KOPT-K1 (cell line): ENCODE measurements around the gene SMG6.

ENCODE experiments used
- H3K27ac ChIP-seq: fragments of 200-600 bp; sonication (generic); 2 replicates; pipeline ENCODE4 v1.5.1; 2016; ENCODE audit warnings: antibody characterized with exemption, mild to moderate bottlenecking, low read depth, low read length; ENCODE audit not compliant: poor library complexity, severe bottlenecking
- H3K36me3 ChIP-seq: fragments of 200-600 bp; sonication (generic); 2 replicates; pipeline ENCODE4 v1.5.1; 2017; ENCODE audit warnings: antibody characterized with exemption, mild to moderate bottlenecking, low read length, moderate library complexity; ENCODE audit not compliant: insufficient read depth
- H3K9me3 ChIP-seq: fragments of 200-600 bp; sonication (generic); 2 replicates; pipeline ENCODE4 v1.5.1; 2017; ENCODE audit warnings: antibody characterized with exemption, low read length, mild to moderate bottlenecking; ENCODE audit not compliant: insufficient read depth, poor library complexity, severe bottlenecking

SMG6 gene

DNA sequence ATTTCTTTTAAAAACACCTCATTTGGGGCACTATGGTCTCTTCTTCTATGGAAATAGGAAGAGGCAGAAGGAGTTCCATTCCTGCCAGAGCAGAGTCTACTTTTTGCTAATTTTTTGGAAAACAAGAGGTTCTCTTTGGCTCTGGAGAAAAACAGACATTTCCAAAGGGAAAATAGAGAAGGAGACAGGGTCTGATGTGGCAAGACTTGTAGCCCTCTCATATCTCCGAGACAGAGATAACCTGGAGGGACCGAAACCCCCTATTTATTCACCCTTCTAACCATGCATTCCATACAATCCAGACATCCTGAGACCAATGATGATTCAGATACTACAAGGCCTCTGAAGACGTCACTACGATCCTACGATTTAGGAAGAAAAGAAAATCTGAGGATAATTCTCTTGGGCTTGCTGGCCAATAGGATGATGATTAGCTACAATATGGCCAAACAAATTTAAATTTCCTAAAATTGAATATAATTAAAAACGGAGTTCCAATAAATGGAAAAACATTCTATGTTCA lies 178.5 kb downstream of the SMG6 start:
- Histone ChIP-seq H3K9me3 (no peaks in the 10 kb centered on the region), H3K27ac (no peak overlapping the region), H3K36me3 (peaks cover 46% of the 10 kb centered on the region; the same call in 1 of the 2 replicates)

DNA sequence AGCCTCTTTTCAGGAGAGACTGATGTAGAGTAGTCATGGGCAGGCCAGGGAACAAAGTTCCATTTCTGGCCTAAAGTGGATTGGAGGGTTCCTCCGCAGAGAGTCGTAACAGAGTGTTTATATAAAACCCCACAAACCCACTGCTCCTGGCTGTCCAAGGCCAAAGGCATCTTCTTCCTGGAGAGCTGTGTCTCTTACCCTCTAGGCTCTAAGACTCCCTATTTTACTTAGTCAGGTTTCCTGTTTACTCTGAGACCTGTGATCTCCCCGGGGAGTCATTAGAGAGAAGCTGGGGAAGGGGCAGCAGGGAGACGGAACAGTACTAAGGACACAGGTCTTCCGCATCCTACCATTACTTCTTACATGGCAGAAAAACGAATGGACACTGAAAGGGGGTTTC lies 179.2 kb downstream of the SMG6 start:
- Histone ChIP-seq H3K9me3 (no peaks in the 10 kb centered on the region), H3K27ac (no peak overlapping the region), H3K36me3 (peaks cover 53% of the 10 kb centered on the region; the same call in 1 of the 2 replicates)

DNA sequence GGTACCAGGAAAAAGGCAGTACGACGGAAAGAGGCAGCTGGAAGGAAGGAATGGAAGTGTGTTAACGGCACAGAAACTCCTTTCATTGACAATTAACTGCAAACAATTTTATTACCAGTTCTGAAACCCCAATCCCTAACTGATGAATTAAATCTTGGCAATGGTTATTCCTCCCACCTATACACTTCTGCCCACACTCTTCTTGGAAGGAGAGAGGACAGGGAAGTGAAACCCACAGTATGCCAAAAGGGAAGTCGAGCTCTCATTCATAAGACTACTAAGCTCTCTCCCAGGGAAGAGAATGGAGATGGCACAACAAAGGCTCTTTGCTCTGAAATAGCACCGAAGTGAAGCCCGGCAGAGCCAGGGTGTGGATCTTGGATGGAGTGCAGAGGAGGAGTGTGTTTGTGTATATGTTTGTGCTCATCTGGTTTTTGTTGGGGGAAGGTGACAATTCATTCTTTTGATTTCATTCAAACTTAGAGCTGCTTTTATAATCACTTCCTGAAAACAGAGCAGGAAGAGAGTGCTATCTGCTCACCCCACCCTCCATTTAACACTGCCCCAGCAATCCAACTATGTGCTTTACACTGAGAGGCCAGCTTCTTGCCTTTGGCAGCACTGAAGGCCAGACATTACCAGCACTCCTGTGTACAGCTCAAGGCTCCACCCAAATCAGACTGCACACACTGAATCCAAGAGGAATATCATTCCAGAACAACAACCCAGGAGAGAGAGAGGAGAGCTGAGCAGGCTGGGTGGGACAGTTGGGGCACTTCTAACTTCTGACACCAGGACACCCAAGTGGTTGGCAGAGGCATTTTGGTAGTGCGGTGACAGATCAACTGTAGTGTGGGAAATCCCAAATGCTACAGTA lies 180.0 kb downstream of the SMG6 start:
- no peaks in the 10 kb centered on the region for H3K9me3 ChIP-seq
- H3K27ac ChIP-seq = peak overlapping the region; percentile 40
- H3K36me3 ChIP-seq = peaks cover 53% of the 10 kb centered on the region; the same call in 1 of the 2 replicates

DNA sequence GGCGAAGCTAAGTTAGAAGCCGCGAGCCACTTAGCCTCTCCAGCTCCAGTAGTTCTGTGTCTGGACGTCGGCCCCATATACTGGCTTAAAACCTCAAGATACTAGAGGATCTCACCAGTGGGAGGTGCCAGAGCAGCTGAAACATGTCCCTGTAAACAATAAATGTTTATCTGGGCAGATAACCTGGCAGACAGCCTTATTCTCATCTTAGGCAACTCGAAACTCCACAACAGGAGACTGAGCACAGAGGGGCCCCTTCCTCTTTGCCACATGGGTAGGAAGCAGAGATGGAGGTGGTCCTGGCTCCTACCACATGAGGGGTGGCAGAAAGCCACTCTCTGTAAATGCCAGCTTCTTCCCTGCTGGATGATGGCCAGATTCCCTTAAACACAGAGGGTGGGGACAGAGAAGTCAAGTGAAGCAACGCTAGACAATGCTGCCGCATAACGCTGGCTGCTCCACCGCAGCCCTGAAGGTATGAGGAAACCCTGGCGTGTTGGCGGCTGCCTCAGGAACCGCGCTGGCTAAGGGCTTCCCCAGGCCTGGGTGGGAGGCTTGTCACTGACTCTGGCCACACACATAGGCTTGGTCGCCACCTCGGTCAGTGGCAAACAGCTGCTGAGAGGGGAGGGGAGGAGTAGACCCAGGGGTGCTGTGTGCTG lies 180.8 kb downstream of the SMG6 start:
- Histone ChIP-seq H3K9me3 (no peaks in the 10 kb centered on the region), H3K36me3 (peaks cover 45% of the 10 kb centered on the region; the same call in 1 of the 2 replicates), H3K27ac (no peak overlapping the region)

DNA sequence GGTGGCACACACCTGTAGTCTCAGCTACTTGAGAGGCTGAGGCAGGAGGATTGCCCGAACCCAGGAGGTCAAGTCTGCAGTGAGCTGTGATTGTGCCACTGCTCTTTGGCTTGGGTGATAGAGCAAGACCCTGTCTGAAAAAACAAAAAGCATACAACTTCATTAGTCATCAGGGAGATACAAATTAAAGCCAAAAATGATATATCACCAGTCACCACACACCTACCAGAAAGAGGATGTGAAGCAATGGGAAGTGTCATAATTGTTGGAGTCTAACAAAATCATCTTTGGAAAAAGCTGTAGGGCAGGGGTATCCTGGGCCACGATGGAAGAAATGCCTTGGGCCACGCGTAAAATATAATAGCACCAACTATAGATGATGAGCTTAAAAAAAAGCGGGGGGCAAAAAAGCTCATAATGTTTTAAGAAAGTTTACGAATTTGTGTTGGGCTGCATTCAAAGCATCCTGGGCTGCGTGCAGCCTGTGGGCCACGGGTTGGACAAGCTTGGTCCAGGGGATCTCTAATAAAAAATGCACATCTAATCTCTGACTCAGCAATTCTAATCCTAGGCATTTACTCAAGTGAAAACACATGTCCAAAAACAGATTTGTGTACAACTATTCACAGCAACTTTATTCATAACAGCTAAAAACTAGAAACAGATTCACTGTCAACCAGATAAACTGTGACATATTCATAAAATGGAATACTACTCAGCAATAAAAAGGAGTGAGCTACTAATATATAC lies 182.8 kb downstream of the SMG6 start:
- Histone ChIP-seq H3K9me3 (no peaks in the 10 kb centered on the region), H3K36me3 (peaks cover 33% of the 10 kb centered on the region; the same call in 1 of the 2 replicates), H3K27ac (no peak overlapping the region)

DNA sequence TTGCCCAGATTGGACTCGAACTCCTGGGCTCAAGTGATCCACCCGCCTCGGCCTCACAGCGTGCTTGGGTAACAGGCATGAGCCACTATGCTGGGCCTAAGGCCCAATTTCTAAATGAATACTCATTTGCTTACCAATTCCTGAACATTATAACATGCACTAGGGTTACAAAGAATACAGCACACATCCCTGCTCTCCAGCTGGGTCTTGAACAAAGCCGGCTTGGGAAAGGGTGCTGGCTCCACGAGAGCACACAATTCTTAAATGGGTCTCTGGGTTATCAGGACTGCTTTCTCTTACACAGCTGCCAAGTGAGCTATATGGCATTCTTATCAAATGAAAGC lies 190.3 kb downstream of the SMG6 start:
- peaks cover 1% of the 10 kb centered on the region; the same call in 1 of the 2 replicates for H3K36me3 ChIP-seq
- no peak overlapping the region for H3K27ac ChIP-seq
- no peaks in the 10 kb centered on the region for H3K9me3 ChIP-seq

DNA sequence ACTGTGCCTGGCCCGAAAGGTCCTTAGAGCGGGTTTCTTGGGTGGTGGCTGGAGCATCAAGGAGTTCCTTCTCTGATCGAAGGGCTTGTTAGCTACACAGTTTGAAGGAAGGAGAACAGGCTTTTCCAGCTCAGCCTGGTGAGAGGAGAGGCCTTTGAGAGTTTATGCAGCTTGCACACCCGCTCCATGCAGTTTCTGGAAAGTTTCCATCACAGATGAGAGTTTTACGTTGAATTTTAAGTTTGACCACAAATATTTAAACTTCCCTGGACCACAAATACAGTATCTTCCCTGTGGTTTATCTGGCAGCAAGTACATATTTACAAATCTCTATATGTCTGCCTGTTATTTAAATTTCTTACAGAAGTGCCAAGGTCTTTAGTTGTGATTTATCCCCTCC lies 191.9 kb downstream of the SMG6 start:
- H3K27ac ChIP-seq = no peak overlapping the region
- no peaks in the 10 kb centered on the region for H3K9me3 ChIP-seq
- peaks cover 4% of the 10 kb centered on the region; the same call in 1 of the 2 replicates for H3K36me3 ChIP-seq

DNA sequence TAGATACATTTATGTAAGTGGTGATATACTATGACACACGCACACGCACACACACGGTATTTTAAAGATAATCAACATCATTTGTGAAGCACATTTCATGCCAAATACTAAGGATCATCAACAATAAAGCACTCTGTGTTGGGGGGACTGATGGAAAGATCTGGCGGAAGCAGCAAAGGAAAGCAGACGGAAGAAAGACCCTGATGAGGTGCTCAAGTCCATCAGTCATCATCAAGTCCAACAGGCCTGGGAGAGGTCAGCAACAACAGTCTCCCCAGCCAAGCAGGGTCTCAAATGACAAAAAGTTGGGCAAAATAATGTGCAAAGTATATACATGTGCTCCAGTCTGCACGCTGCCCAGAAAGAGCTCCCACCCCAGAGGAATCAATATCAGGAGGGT lies 193.1 kb downstream of the SMG6 start:
- H3K27ac ChIP-seq = no peak overlapping the region
- H3K36me3 ChIP-seq = peaks cover 4% of the 10 kb centered on the region; the same call in 1 of the 2 replicates
- H3K9me3 ChIP-seq = no peaks in the 10 kb centered on the region

DNA sequence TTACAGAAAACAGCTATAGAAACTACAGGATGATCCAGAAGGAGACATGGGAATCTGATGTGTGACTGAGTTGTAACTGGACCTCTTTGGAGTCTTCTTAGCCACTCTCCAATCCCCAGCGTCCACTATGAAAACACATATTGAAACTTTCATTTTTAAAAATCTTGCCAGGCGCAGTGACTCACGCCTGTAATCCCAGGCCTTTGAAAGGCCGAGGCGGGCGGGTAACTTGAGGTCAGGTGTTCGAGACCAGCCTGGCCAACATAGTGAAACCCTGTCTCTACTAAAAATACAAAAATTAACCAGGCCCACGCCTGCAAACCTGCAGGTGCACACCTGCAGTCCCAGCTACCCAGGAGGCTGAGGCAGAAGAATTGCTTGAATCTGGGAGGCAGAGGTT lies 195.4 kb downstream of the SMG6 start:
- Histone ChIP-seq H3K9me3 (no peaks in the 10 kb centered on the region), H3K27ac (no peak overlapping the region), H3K36me3 (peaks cover 4% of the 10 kb centered on the region; the same call in 1 of the 2 replicates)

DNA sequence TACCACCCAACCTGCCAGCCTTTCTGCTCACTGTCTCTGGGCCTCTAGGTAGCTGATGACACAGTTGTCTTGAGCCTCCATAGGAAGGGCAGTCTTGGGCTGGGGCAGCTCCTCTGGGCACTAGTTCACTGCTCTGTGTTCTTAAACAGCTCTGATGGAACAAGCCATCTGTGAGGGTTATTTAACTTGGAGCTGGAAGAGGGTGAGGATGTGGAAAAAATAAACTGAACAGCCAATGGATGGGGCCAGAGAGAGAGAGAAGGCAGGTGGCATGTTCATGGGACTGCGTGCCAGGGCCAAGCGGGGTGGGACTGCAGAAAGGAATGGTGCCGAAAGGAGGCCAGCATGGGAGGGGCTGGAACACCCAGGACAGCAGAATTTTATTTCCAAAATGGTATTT lies 196.1 kb downstream of the SMG6 start:
- H3K9me3 ChIP-seq = no peaks in the 10 kb centered on the region
- no peak overlapping the region for H3K27ac ChIP-seq
- H3K36me3 ChIP-seq = peaks cover 4% of the 10 kb centered on the region; the same call in 1 of the 2 replicates

DNA sequence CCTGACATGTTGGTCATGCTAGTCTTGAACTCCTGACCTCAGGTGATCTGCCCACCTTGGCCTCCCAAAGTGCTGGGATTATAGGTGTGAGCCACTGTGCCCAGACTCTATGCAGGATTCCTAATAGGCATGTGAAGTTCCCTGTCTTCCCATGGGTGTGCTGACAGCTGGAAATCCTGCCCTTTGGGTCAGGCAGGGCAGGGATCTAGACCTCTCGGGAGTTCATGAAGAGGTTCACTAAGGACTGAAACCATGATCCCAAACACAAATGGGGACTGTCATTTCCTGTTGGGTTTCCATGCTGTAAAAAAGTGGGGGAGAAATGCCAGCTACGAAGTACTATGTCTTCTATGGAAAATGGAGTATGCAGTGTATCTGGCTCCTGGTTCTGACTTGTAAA lies 196.5 kb downstream of the SMG6 start:
- Histone ChIP-seq H3K27ac (no peak overlapping the region), H3K36me3 (peaks cover 4% of the 10 kb centered on the region; the same call in 1 of the 2 replicates), H3K9me3 (no peaks in the 10 kb centered on the region)

DNA sequence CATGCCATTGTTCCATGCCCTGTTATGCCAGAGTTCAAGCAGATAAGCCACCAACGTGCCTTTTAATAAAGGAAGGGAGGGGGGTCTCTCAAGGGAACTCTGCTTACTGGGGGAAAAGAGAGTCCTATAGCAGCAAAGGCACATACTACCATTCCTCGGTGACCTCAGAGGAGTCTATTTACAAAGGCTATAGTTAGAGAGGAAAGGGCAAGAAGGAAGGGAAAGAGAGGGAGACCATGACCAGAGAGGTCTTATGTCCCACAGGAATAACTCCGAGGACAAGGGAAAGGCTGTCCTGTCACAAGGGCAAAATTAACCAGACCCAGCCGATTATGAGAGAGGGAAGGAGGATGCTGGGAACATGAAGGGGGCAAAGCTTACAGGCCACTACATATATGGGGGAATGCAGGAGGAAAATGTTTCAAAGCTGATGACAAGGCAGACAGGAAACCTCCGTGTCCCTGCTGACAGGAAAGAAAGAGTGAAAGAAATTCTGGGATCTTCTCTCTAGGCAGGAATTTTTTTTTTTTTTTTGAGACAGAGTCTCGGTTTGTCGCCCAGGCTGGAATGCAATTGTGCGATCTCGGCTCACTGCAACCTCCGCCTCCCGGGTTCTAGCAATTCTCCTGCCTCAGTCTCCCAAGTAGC lies 197.2 kb downstream of the SMG6 start:
- H3K36me3 ChIP-seq = peaks cover 4% of the 10 kb centered on the region; the same call in 1 of the 2 replicates
- no peak overlapping the region for H3K27ac ChIP-seq
- no peaks in the 10 kb centered on the region for H3K9me3 ChIP-seq

DNA sequence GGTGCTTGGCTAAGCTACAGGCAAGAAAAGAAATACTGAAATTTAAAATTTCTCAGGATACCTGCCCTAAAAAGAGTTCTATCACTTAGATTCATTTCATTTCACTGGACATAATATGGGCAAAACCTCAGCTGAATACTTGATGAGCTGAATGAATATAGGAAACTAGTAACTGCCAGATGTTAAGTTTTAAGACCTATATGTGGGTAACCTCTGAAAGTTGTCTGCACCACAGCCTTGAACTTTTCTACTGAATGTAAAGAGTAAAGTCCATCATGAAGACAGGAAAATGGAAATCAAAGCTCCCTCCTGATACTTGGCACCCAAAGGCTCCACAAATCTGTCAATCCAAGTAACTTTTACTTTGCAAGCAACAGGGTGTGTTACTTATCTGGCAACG lies 197.9 kb downstream of the SMG6 start:
- H3K27ac ChIP-seq = no peak overlapping the region
- peaks cover 4% of the 10 kb centered on the region; the same call in 1 of the 2 replicates for H3K36me3 ChIP-seq
- H3K9me3 ChIP-seq = no peaks in the 10 kb centered on the region

DNA sequence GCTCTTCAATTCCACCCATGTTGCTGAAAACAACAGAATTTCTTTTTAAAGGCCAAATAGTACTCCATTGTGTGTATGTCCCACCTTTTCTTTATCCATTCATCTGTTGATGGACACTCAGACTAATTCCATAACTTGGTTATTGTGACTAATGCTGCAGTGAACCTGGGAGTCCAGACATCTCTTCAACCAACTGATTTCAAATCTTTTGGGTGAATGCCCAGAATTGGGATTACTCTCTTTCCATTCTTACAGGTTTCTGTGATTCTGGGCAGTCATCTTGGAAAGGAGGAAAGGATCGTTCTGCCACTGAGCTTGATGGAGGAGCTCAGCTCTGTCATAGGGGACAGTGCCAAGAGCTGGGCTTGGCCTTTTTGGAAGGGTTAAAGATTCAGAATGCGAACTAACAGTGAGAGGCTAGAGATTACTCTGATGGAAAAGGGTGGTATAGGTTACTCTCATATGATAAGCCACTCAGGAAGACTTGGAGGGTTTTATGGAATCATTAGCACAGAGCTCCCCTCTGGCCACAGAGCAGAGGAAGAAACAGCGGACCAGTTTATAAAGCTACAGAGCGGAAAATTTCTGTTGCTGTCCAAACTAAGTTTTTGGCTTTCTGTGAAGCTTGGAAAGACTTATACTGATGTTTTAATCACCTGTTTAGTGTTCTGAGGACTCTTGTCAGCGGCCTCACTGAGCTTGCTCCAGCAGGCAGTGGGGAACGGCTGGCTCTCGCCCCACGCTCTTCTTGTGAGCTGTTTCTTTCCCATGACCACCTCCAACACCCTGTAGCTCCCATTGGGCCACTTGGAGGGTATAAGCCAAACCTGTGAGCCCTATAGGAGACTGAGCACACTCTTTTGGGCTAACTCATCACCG lies 200.4 kb downstream of the SMG6 start:
- H3K36me3 ChIP-seq = peaks cover 2% of the 10 kb centered on the region; the same call in 1 of the 2 replicates
- H3K27ac ChIP-seq = no peak overlapping the region
- H3K9me3 ChIP-seq = no peaks in the 10 kb centered on the region
